ENCODE data around the gene SLC39A11.

The SLC39A11 gene

DNA sequence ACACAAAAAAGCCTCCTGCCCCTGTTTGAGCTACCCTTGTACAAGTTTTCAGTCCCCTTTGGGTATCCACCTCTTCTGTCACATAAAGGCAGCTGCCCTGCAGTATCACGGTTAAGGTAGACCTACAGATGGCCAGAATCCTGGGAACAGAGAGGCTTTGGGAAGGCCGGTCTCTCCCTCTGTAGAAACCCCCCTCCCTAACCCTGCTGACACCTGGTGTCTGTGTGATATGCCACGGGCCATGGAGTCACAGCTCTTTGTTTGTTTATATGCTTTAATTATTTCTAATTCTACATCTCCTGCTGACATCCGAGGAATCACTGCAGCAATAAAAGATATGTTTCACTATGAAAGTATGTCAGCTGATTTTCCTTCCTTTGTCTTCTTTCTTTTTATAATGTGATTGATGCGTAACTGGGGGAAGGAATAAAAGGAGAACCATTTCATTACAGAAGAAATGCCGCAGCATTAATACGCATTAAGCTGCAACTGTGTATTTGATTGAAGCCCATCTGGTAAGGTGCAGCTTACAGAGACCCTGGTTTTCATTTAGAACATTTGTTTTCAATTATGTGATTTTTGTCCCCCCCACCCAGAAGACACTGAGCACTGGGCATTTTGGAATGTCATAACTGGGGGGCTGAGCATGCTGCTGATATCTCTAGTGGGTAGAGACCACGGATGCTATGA is 142.1 kb downstream of the SLC39A11 start:
- Histone ChIP-seq H3K23ac (ENCODE audit: low read length) (no peak overlapping the region), H2BK5ac (ENCODE audit: low read depth, low read length, poor library complexity) (no peak overlapping the region), H3K4me3 (ENCODE audit: low read depth, low read length) (no peak overlapping the region), H3K14ac (ENCODE audit: low read length) (no peak overlapping the region), H3K9ac (ENCODE audit: low read length) (no peak overlapping the region), H3K27ac (ENCODE audit: low read depth, low read length) (no peak overlapping the region), H3K9me3 (ENCODE audit: insufficient read depth, low read depth, low read length) (peaks cover 1% of the 10 kb centered on the region), H4K8ac (ENCODE audit: low read depth, low read length) (no peak overlapping the region), H4K91ac (ENCODE audit: low read depth, low read length) (no peak overlapping the region), H3K18ac (ENCODE audit: low read length) (no peak overlapping the region), H3K4ac (ENCODE audit: low read depth, low read length) (no peak overlapping the region), H3K79me2 (ENCODE audit: control insufficient read depth, insufficient read depth, low read length, poor library complexity) (no peaks in the 10 kb centered on the region), H2BK120ac (ENCODE audit: insufficient read depth, low read length, poor library complexity) (no peak overlapping the region), H3K36me3 (ENCODE audit: control insufficient read depth in 1 of 2, insufficient read depth in 2 of 2, low read length in 2 of 2) (no peaks in the 10 kb centered on the region), H4K12ac (ENCODE audit: low read depth, low read length) (no peak overlapping the region), H2BK12ac (ENCODE audit: low read length) (no peak overlapping the region), H2AFZ (ENCODE audit: insufficient read depth, low read length, poor library complexity) (no peak overlapping the region), H2AK5ac (ENCODE audit: low read length) (no peak overlapping the region), H3K4me2 (ENCODE audit: low read length) (no peak overlapping the region), H3K79me1 (ENCODE audit: low read length) (no peaks in the 10 kb centered on the region), H3K4me1 (ENCODE audit: control insufficient read depth in 1 of 2, insufficient read depth in 2 of 2, low read length in 2 of 2) (peaks cover 4 to 7% of the 10 kb centered on the region in 2 experiments), H3K27me3 (ENCODE audit: insufficient read depth, low read length) (no peaks in the 10 kb centered on the region)
- no peak for DNase-seq
- WGBS (ENCODE audit: extremely low coverage, insufficient coverage, insufficient read length), result no CpG with 5 or more reads among the region's 8 CpGs

- no peaks in the 10 kb centered on the region for H3K27me3 ChIP-seq (ENCODE audit: insufficient read depth, low read length)
- H2AK5ac ChIP-seq (ENCODE audit: low read length), result no peak overlapping the region
- no peak overlapping the region for H2BK5ac ChIP-seq (ENCODE audit: low read depth, low read length, poor library complexity)
- no peak overlapping the region for H3K4me2 ChIP-seq (ENCODE audit: low read length)
- no peak overlapping the region for H3K18ac ChIP-seq (ENCODE audit: low read length)
- no peak overlapping the region for H3K9ac ChIP-seq (ENCODE audit: low read length)
- H3K4me1 ChIP-seq (ENCODE audit: control insufficient read depth in 1 of 2, insufficient read depth in 2 of 2, low read length in 2 of 2), result peaks cover 4 to 7% of the 10 kb centered on the region in 2 experiments
- H3K36me3 ChIP-seq (ENCODE audit: control insufficient read depth in 1 of 2, insufficient read depth in 2 of 2, low read length in 2 of 2), result no peaks in the 10 kb centered on the region
- H4K91ac ChIP-seq (ENCODE audit: low read depth, low read length), result no peak overlapping the region
- H2BK120ac ChIP-seq (ENCODE audit: insufficient read depth, low read length, poor library complexity), result no peak overlapping the region
- DNase-seq, result no peak
- 100% methylated on average over 4 of the region's 23 CpGs for whole genome bisulfite sequencing (ENCODE audit: extremely low coverage, insufficient coverage, insufficient read length)
- H3K23ac ChIP-seq (ENCODE audit: low read length), result no peak overlapping the region
- no peak overlapping the region for H3K4me3 ChIP-seq (ENCODE audit: low read depth, low read length)
- no peak overlapping the region for H2AFZ ChIP-seq (ENCODE audit: insufficient read depth, low read length, poor library complexity)
- no peak overlapping the region for H4K8ac ChIP-seq (ENCODE audit: low read depth, low read length)
- H3K27ac ChIP-seq (ENCODE audit: low read depth, low read length), result no peak overlapping the region
- no peaks in the 10 kb centered on the region for H3K79me2 ChIP-seq (ENCODE audit: control insufficient read depth, insufficient read depth, low read length, poor library complexity)
- H3K4ac ChIP-seq (ENCODE audit: low read depth, low read length), result no peak overlapping the region
- no peaks in the 10 kb centered on the region for H3K79me1 ChIP-seq (ENCODE audit: low read length)
- H3K9me3 ChIP-seq (ENCODE audit: insufficient read depth, low read depth, low read length), result peaks cover 1% of the 10 kb centered on the region
- H2BK12ac ChIP-seq (ENCODE audit: low read length), result no peak overlapping the region
- no peak overlapping the region for H3K14ac ChIP-seq (ENCODE audit: low read length)
- H4K12ac ChIP-seq (ENCODE audit: low read depth, low read length), result no peak overlapping the region
Measured at GRCh38 chr17:72948115-72948514, 144.4 kb downstream of the SLC39A11 start.

- WGBS (ENCODE audit: extremely low coverage, insufficient coverage, insufficient read length), result no CpG with 5 or more reads among the region's 10 CpGs
- Histone ChIP-seq H2BK5ac (ENCODE audit: low read depth, low read length, poor library complexity) (no peak overlapping the region), H2AK5ac (ENCODE audit: low read length) (no peak overlapping the region), H3K79me2 (ENCODE audit: control insufficient read depth, insufficient read depth, low read length, poor library complexity) (no peaks in the 10 kb centered on the region), H2AFZ (ENCODE audit: insufficient read depth, low read length, poor library complexity) (no peak overlapping the region), H3K4me3 (ENCODE audit: low read depth, low read length) (no peak overlapping the region), H3K9me3 (ENCODE audit: insufficient read depth, low read depth, low read length) (peaks cover 1% of the 10 kb centered on the region), H2BK120ac (ENCODE audit: insufficient read depth, low read length, poor library complexity) (no peak overlapping the region), H4K91ac (ENCODE audit: low read depth, low read length) (no peak overlapping the region), H3K4ac (ENCODE audit: low read depth, low read length) (no peak overlapping the region), H2BK12ac (ENCODE audit: low read length) (no peak overlapping the region), H3K18ac (ENCODE audit: low read length) (no peak overlapping the region), H3K79me1 (ENCODE audit: low read length) (no peaks in the 10 kb centered on the region), H3K9ac (ENCODE audit: low read length) (no peak overlapping the region), H3K23ac (ENCODE audit: low read length) (no peak overlapping the region), H4K8ac (ENCODE audit: low read depth, low read length) (no peak overlapping the region), H3K4me2 (ENCODE audit: low read length) (no peak overlapping the region), H3K27me3 (ENCODE audit: insufficient read depth, low read length) (no peaks in the 10 kb centered on the region), H4K12ac (ENCODE audit: low read depth, low read length) (no peak overlapping the region), H3K27ac (ENCODE audit: low read depth, low read length) (no peak overlapping the region), H3K14ac (ENCODE audit: low read length) (no peak overlapping the region), H3K4me1 (ENCODE audit: control insufficient read depth in 1 of 2, insufficient read depth in 2 of 2, low read length in 2 of 2) (peaks cover 0 to 2% of the 10 kb centered on the region in 2 experiments), H3K36me3 (ENCODE audit: control insufficient read depth in 1 of 2, insufficient read depth in 2 of 2, low read length in 2 of 2) (no peaks in the 10 kb centered on the region)
- DNase-seq, result no peak
Measured at GRCh38 chr17:72947475-72947874, 145.0 kb downstream of the SLC39A11 start.

GRCh38 chr17:72946696-72947095 is 145.8 kb downstream of the SLC39A11 start:
- no peak overlapping the region for H2AFZ ChIP-seq (ENCODE audit: insufficient read depth, low read length, poor library complexity)
- H4K8ac ChIP-seq (ENCODE audit: low read depth, low read length), result no peak overlapping the region
- no peak overlapping the region for H3K18ac ChIP-seq (ENCODE audit: low read length)
- no peak overlapping the region for H2AK5ac ChIP-seq (ENCODE audit: low read length)
- H3K4me1 ChIP-seq (ENCODE audit: control insufficient read depth in 1 of 2, insufficient read depth in 2 of 2, low read length in 2 of 2), result no peaks in the 10 kb centered on the region
- H4K12ac ChIP-seq (ENCODE audit: low read depth, low read length), result no peak overlapping the region
- H2BK12ac ChIP-seq (ENCODE audit: low read length), result no peak overlapping the region
- H3K27me3 ChIP-seq (ENCODE audit: insufficient read depth, low read length), result no peaks in the 10 kb centered on the region
- H3K4me3 ChIP-seq (ENCODE audit: low read depth, low read length), result no peak overlapping the region
- no peaks in the 10 kb centered on the region for H3K36me3 ChIP-seq (ENCODE audit: control insufficient read depth in 1 of 2, insufficient read depth in 2 of 2, low read length in 2 of 2)
- no peak overlapping the region for H3K9ac ChIP-seq (ENCODE audit: low read length)
- no peak overlapping the region for H2BK120ac ChIP-seq (ENCODE audit: insufficient read depth, low read length, poor library complexity)
- no peak overlapping the region for H3K4me2 ChIP-seq (ENCODE audit: low read length)
- H3K14ac ChIP-seq (ENCODE audit: low read length), result no peak overlapping the region
- H4K91ac ChIP-seq (ENCODE audit: low read depth, low read length), result no peak overlapping the region
- no peak overlapping the region for H3K4ac ChIP-seq (ENCODE audit: low read depth, low read length)
- no peak overlapping the region for H3K27ac ChIP-seq (ENCODE audit: low read depth, low read length)
- H3K79me2 ChIP-seq (ENCODE audit: control insufficient read depth, insufficient read depth, low read length, poor library complexity), result no peaks in the 10 kb centered on the region
- no CpG with 5 or more reads among the region's 5 CpGs for WGBS (ENCODE audit: extremely low coverage, insufficient coverage, insufficient read length)
- peaks cover 1% of the 10 kb centered on the region for H3K9me3 ChIP-seq (ENCODE audit: insufficient read depth, low read depth, low read length)
- no peak for DNase-seq
- H2BK5ac ChIP-seq (ENCODE audit: low read depth, low read length, poor library complexity), result no peak overlapping the region
- no peaks in the 10 kb centered on the region for H3K79me1 ChIP-seq (ENCODE audit: low read length)
- H3K23ac ChIP-seq (ENCODE audit: low read length), result no peak overlapping the region

All from trophoblast cell (in vitro differentiated cells and primary cell).